ENCODE results near the gene SLC16A4.
A peak's percentile ranks its signal among the peaks of the same experiment; 100 is the strongest.

Gene SLC16A4

DNA sequence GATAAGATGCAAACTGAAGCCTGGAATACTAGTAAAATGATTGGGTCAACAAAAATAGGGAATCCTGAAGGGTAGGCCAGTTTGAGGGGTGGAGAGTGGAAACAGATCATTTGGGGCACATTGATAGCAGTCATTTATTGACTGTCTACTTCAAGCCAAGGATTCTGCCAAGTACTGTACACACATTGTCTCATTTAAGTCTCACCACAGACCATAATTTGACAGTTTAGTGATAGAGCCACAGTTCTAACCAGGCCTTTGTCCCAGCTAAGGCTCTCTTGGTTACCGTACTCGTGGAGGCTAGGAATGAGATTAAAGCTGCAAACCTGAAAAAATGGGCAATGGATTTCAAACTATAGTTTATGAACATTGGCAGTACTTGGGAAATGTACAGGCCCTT, 40.5 kb downstream of the SLC16A4 start:
- no peak for DNase-seq

- DNase-seq: no peak
These were observed 42.1 kb downstream of the SLC16A4 start for GRCh38 chr1:110348771-110349170.

- no peak for DNase-seq
These were observed 42.8 kb downstream of the SLC16A4 start for GRCh38 chr1:110348050-110348449.

DNA sequence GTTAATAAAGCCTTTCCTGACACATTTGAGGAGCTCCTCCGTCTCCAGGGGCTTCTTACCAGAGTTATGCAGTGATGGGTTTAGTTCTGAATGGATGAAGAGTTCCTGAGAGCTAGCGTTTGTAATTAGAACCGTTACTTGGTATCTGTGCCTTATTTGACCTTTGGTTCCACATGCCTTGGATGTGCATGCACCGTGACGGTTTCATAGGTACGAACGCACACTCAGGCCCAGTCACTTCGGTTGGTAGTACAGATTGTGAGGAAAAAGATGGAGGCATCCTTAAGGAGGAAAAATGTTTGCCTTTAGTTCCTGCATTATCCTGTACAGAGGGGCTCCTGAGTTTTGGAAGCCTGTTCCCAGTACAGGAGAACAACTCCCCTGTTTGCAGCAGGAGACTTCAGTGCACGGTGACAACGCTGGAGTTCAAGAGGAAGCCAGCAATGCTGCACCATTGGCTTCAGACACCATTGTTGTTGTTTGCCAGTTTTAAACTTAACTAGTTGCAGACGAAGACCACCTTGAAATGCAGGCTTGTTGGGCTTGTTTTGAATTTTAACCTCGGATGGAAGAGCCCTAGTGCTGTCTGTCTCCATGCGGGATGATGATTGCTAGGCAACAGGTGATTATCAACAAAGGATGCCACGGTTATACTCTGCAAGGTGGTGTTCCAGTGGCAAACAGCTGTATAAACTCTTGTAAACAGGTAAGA, 43.5 kb downstream of the SLC16A4 start:
- peak; percentile 43 for DNase-seq

DNA sequence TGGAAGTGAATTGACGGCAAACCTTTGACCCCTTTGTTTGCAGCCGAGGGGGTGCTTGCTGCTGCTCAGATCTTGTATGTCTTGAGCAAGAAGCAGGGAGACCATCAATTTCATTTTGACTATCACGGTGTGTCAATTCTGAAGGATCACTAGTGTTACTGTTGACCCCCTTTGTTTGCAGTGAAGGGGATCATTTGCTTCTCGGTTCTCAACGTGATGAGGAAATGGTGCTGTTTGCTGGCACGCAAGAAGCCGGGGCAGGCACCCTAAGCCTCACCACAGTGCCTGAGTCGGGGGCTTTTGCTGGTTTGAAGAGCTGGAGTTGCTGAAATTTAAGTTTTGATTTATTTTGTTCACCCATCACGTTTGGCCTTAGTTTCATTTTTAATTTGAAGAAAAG, 44.1 kb downstream of the SLC16A4 start:
- DNase-seq: no peak

- no peak for DNase-seq
These were observed 45.3 kb downstream of the SLC16A4 start for GRCh38 chr1:110345480-110345879.

- DNase-seq: no peak
These were observed 46.7 kb downstream of the SLC16A4 start for GRCh38 chr1:110344152-110344551.

DNA sequence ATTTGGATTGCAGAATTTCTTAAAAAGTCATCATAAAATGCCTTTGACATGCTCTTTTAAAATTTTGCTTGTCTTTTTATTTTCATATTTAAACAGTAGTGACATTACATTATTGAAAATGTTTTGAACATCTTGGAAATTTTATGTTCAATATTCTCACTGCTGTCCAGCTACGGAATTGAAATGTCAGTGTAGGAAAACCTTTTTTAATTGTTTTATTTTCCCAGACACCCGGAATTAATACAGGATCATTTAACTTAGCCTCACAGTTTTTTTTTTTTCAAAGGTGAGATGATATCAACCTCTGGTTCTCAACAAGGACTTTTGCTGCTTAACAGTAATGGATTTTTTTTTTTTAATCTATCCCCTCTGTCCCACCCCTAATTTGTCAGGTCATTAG, 47.6 kb downstream of the SLC16A4 start:
- no peak for DNase-seq

GRCh38 chr1:110341872-110342331, 48.9 kb downstream of the SLC16A4 start:
- no peak for DNase-seq

- DNase-seq: no peak
These were observed 49.5 kb downstream of the SLC16A4 start for GRCh38 chr1:110341146-110341871.

GRCh38 chr1:110340207-110340468, 50.7 kb downstream of the SLC16A4 start:
- no peak for DNase-seq

DNA sequence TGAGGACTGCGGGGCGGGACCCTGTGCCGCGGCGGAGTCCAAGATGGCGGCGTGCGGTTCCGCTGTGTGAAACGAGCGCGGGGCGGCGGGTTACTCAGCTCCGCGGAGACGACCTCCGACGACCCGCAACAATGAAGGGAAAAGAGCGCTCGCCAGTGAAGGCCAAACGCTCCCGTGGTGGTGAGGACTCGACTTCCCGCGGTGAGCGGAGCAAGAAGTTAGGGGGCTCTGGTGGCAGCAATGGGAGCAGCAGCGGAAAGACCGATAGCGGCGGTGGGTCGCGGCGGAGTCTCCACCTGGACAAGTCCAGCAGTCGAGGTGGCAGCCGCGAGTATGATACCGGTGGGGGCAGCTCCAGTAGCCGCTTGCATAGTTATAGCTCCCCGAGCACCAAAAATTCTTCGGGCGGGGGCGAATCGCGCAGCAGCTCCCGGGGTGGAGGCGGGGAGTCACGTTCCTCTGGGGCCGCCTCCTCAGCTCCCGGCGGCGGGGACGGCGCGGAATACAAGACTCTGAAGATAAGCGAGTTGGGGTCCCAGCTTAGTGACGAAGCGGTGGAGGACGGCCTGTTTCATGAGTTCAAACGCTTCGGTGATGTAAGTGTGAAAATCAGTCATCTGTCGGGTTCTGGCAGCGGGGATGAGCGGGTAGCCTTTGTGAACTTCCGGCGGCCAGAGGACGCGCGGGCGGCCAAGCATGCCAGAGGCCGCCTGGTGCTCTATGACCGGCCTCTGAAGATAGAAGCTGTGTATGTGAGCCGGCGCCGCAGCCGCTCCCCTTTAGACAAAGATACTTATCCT, 51.2 kb downstream of the SLC16A4 start:
- DNase-seq: peak; percentile 75

DNA sequence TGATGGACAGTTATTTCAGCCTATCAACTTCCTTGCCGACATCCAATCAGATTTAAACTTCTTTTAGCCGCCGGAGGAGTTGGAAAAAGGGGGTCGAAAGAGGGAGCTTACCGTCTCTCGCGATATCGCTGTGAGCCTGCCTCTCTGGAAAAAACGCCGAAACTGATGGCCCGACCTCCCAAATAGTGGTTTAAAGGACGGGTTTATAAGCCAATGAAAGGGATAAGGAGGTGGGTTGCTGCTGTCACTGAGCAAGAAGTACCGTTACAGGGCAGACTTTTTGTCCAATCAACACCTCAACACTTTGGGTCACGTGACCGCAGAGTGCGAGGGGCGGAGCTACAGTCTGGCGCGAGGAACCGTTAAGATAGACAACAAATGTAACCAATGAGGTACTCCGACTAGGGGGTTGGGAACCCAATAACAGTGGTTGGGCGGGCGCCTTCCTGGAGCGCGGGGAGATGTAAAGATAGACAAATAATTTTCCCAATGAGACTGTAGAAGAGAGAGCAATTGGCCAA, 51.9 kb downstream of the SLC16A4 start, which contains the start of gene RBM15:
TSS of gene RBM15 (plus strand) at position 492 of the 521 bp plus-strand sequence. CDS start at position 521, 29 bp downstream.
- DNase-seq: peak; percentile 100

- peak; percentile 95 for DNase-seq
These were observed 52.4 kb downstream of the SLC16A4 start for GRCh38 chr1:110338309-110338885.

DNA sequence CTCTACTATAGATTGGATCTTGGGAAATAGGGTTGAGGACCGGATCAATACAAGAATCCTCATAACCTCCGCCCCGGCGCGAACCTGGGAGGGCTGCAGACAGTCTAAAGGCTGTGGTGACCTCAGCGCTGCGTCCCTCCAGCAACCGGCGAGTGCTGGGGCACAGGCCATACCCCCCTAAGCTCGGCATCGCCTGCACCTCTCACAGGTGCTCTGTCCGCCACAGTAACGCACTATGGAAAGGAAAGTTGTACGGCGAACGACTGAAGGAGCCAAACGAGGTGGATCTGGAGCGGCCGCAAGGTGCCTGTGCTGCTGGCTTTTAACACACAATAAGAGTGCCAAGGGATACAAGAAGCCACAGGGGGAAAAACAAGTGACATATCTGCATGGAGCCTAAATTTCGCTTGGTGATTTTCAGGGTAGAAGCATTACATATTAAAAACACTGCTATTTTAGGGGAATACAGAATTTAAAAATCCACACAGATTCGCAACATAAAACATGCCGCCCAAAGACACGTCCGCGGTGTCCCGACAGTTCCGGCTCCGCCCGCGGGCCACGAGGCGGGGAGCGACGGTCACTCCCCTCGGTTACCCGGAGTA, 53.0 kb downstream of the SLC16A4 start:
- peak; percentile 63 for DNase-seq

DNA sequence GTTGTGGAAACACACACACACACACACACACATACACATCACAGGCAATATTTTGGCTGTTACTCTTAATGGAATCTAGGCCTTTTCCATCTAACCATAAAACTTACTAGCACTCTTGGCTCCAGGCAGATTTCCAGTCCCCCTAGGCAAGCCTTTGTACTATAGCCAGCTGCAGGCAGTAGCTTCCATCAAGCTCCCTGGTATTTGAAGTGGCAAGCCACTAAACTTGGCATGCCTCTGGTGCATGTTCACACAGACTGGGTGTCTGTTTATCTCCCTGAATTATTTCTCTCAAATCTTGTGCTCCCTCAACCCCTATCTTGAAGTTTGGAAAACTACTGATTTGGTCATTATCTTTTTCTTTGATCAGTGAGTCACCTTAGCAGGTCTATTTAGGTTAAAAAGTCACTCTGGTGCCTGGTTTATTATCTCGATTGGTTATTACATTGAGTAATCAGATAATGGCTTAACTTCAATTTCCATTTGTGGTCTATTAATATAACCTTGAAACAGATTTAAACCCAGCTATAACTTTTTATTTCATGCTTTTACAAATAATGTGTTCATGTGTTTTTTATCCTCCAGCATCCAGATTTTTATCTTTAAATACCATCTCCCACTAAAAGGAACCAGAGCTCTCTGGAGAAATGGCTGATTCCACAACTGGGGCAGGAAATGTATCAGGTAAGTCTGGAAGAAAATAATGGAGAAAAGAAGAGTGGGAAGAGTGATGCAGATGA, 54.4 kb downstream of the SLC16A4 start:
- no peak for DNase-seq

- DNase-seq: no peak
These were observed 55.6 kb downstream of the SLC16A4 start for GRCh38 chr1:110335265-110335664.

GRCh38 chr1:110328700-110329099, 62.1 kb downstream of the SLC16A4 start:
- DNase-seq: no peak

DNA sequence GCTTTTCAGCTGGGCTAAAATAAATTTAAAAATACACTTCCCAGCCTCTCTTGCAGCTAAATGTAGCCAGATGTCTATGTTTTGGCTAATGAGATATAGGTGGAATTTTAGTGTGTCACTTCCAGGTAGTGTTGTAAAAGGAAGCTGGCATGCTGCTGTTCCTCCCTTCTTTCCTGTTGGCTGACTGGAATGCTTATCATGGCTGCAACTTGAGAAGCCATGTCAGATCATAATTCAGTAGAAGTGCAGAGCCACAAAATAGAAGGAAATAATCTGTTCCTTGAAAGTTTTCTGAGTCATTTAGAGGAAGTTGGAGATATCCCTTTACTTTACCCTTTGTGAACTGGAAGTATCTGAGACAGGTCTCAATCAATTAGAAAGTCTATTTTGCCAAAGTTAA, 62.6 kb downstream of the SLC16A4 start:
- DNase-seq: no peak

DNA sequence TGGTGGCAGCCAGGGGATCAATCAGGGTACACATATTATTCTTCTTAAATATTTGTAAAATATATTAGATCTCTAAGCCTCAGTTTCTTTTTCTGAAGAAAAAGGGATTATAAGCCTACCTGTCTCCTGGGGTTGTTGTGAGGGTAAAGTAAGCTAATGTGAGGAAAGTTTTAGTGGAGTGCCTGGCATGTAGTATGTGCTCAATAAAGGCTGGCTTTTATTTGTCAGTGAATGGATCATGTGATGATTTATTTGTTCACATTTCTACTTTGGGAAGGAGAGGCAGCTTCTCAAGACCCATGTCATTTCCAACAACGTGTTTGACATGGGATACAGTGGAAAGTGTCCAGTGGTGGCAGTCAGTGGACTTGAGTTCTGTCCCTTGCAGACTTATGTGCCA, 64.0 kb downstream of the SLC16A4 start:
- DNase-seq: no peak

DNA sequence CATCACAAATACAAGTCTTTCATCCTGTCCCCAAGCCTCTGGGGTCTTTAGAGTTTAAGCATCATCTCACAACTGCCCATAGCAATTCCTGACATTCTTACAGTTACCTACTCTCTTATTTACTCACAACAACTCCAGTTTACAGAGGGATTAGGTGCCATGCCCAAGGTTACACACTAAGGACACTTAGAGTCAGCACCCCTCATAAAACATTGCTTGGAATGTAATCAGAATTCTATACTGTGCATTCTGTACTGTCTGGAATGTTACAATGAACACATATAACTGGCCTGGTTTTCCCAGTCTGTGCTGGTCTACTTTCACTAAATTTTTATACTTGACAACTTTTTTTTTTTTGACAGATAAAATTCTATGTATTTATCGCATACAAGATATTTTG, 66.2 kb downstream of the SLC16A4 start:
- DNase-seq: no peak

GRCh38 chr1:110321846-110322245, 69.0 kb downstream of the SLC16A4 start:
- DNase-seq: no peak
